ENCODE data around the gene HTR7. TPM values are rescaled to one million over a fixed set of nuclear protein-coding genes. Genes with fewer than 3 reads are reported as not detected.
"Not testable (repeated sequence)": the region's sequence is repeated elsewhere in the genome, so short reads cannot be mapped to it uniquely, and the experiment has no call there.

HTR7 gene
- total RNA-seq (2014; rRNA removed; shearing (Covaris generic)), result 1.0 and 1.2 TPM in 2 replicates
- 0.17 and 0.38 TPM in 2 replicates for polyA plus RNA-seq (2014; cell fraction: nucleus; rRNA removed)

GRCh38 chr10:90857635-90858460 lies at the start of gene HTR7:
HTR7 (minus strand) TSS chr10:90858039; CDS start chr10:90857671, 368 bp downstream.
- DNase-seq (ENCODE audit: extremely low read depth, low read depth), result peak; percentile 42

DNA sequence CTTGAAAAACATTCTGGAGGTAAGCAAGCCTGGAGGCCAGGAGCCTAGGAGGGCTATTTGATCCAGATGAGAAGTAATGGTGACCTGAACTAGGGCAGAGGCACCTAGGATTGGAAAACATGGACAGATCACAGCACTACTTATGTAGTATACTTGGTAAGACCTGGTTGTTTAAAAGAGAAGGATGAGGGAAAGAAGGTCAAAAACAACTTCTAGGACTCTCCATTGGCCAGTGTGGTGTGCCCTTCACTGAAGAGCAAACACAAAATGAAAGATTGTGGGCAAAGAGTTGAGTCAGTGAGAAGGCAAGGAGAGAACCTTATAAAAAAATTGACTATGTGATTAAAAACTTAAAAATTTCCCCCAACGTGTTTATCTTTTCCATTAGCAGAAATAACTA lies 48.8 kb upstream of the HTR7 start:
- no peak for DNase-seq (ENCODE audit: extremely low read depth, low read depth)

DNA sequence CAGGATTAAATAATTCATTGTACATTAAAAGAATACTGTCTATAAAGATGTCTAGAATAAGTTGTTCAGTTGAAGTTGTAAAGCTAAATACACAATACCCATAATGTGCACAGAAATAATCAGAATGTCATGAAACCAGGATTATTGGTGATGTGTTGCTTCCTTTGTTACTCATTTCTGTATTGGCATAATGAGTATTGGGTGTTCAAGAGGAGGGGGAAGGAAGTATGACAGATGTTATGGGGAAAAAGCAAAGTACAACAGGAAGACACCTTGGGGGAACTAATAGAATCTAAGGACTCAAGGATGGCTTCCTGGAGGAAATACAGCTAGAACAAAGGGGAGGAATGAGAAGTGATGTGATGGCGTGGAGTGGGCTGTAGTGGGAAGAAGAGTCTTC lies 48.1 kb upstream of the HTR7 start:
- DNase-seq (ENCODE audit: extremely low read depth, low read depth), result no peak

GRCh38 chr10:90896916-90897315 lies 39.1 kb upstream of the HTR7 start:
- DNase-seq (ENCODE audit: extremely low read depth, low read depth), result not testable (repeated sequence)

DNA sequence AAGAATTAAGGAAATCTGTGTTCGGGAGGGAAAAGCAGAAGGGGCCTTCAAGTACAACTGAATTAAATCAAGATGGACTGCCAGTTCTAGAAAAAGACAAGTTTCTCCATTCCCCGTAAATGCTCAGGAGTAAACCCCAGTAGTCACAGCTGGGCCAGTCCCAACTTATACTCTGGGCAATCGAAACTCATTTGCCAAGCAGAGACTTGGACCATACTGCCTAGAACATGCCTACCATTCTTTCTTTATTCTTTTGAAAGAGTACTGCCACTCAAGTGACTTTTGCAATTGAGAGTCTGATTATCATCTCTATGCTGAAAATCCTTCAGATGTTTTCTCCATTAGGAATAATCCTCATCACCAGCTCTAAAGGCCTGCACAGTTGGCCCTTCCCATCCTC lies 35.4 kb upstream of the HTR7 start:
- no peak for DNase-seq (ENCODE audit: extremely low read depth, low read depth)

DNA sequence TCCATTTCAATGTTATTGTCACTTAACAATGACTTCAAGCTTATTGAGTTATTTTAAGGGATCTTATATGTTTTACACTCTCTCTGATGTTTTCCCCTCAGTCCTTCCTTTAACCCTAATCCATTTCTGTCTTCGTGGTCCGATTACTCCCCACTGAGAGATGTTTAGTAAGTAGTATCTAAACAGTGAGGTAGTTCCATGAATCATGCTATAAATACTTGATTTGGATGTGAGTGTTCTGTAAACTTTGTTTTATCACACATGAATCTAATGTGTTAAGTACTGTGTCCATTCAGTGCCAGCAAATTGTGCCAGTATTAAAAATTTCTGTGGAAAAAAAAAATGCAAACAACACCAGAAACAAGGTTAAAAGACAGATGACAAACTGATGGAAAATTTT lies 32.5 kb upstream of the HTR7 start:
- DNase-seq (ENCODE audit: extremely low read depth, low read depth), result no peak

DNA sequence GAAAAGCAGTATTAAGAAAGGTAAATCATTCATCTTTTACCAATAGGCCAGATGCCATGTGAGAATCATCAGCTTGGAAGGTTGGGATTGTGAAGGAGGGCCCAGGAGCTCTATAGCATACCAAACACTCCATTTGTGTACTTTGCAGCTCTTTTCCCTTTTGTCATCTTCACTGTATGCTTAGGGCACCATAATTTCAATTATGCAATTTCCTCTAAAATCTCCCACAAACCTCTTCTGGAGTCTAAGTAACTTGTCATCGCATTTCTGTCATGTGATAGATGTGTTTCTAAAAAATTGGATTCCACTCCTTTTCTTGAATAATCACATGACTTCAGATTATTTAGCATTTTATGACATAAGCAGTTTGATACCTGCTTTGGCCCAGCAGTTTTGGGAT lies 31.8 kb upstream of the HTR7 start:
- no peak for DNase-seq (ENCODE audit: extremely low read depth, low read depth)

- DNase-seq (ENCODE audit: extremely low read depth, low read depth), result no peak
Measured at GRCh38 chr10:90888387-90888786, 30.5 kb upstream of the HTR7 start.

- DNase-seq (ENCODE audit: extremely low read depth, low read depth), result no peak
Measured at GRCh38 chr10:90887555-90887954, 29.7 kb upstream of the HTR7 start.

DNA sequence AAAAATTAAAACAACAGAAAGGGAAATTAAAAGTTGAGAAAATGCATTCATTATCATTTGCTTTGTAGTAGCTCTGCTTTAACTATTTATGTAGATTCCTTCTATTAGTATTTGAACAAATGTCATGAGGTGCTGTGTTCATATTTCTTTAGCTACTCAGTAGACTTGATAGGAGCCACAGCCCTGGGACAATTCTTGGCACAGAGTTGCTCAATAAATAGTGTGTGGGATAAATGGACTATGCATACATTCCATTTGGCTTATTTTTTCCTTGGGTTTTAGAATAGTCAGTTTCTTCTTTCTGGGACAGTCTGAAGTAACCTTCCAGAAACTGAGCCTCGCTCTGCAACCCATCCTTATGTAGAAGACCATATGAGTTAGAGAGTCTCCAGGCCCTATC lies 27.3 kb upstream of the HTR7 start:
- DNase-seq (ENCODE audit: extremely low read depth, low read depth), result no peak

DNA sequence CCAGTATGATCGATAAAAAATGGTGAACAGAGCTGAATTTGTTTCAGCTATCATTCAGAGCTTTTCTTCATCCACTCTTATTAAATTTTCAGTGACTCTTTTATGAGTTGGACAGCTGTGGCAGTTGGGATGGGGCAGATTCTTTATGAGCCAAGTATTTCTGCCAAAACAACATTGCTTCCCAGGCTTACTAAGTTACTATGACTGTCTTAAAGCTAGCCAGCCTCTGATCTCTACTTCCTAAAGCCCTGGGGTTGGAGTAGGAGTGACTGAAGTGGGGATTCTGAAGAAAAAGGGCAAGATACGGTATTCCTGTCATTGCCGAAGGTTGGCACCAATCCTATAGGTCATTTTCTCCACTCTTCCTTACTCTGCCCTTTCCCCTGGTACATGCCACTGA lies 26.6 kb upstream of the HTR7 start:
- no peak for DNase-seq (ENCODE audit: extremely low read depth, low read depth)

GRCh38 chr10:90880059-90880719 lies 22.4 kb upstream of the HTR7 start:
- peak; percentile 35 for DNase-seq (ENCODE audit: extremely low read depth, low read depth)

DNA sequence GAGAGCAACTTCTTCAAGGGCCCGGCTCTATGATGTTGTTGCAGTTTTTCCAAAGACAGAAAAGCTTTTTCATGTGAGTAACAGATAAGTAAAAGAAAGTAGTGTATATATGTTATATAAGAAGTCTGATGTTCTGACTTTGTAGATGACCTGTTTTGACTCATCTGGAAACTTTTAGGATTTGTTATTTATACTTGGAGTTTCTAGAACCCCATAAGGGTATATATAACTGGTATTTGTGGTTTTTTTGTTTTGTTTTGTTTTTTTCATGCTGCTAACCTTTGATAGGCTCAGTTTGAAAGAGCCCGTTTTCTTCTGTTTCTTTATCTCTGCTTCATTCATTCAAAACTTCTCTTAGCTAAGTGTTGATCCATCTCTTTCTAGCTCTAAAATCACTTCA lies 21.2 kb upstream of the HTR7 start:
- no peak for DNase-seq (ENCODE audit: extremely low read depth, low read depth)

DNA sequence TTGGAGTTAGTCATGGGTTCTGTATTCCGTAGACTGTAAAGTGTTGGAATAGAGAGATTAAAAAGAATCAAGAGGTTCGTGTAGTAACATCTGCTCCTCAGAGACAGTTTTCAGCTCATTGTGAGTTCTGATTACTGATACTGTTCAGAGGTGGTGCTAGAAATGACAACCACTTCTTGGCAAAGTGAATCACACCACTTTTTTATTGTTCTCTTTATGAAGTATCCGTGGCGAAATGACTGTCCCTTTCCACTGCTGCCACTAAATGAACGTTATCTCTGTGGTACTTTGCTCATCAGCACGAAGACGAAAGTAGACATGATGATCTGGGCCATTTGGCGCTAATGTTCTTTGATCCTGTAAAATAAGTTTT lies 14.8 kb upstream of the HTR7 start:
- no peak for DNase-seq (ENCODE audit: extremely low read depth, low read depth)

DNA sequence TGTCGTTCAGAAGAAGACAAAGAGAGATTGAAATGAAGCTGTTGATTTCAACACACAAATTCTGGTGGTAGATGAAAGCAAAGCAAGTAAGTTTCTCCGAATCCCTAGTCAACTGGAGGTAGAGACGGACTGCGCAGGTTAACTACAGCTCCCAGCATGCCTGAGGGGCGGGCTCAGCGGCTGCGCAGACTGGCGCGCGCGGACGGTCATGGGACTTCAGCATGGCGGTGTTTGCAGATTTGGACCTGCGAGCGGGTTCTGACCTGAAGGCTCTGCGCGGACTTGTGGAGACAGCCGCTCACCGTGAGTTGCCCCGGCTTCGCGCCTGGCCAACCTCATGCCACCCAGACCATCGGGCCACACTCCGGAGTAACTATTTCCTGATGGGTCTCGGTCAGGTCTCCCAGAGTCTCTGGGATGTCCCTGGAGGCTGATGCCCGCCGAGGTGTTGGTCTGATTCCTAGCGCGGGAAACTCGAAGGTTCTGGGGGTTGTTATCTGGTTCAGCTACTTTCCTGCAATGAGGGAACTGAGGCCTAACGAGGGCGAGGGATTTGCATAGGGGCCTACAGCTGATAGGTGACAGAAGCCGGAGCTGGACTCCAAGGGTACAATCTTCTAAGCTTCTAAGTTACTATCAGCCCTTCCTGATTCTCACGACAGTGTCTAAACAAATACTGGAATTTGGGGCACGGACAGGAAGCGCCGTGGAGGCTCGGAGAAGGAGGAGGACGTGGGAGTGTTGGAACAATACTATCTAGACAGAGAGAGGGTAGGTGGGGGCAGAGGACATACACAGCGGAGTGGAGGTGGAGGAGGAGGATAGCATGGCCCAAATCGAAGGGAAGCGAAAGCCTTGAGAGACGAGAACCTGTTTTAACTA lies 14.2 kb upstream of the HTR7 start, which contains the start of gene RPP30:
Gene RPP30 (plus strand): TSS at position 209 of the 882 bp plus-strand sequence. CDS start 13 bp downstream, at position 222.
- DNase-seq (ENCODE audit: extremely low read depth, low read depth), result peak; percentile 71

- peak; percentile 74 for DNase-seq (ENCODE audit: extremely low read depth, low read depth)
Measured at GRCh38 chr10:90871279-90871765, 13.5 kb upstream of the HTR7 start.

GRCh38 chr10:90866050-90866598 lies 8.3 kb upstream of the HTR7 start:
- DNase-seq (ENCODE audit: extremely low read depth, low read depth), result no peak

GRCh38 chr10:90865401-90865800 lies 7.6 kb upstream of the HTR7 start:
- DNase-seq (ENCODE audit: extremely low read depth, low read depth), result no peak

DNA sequence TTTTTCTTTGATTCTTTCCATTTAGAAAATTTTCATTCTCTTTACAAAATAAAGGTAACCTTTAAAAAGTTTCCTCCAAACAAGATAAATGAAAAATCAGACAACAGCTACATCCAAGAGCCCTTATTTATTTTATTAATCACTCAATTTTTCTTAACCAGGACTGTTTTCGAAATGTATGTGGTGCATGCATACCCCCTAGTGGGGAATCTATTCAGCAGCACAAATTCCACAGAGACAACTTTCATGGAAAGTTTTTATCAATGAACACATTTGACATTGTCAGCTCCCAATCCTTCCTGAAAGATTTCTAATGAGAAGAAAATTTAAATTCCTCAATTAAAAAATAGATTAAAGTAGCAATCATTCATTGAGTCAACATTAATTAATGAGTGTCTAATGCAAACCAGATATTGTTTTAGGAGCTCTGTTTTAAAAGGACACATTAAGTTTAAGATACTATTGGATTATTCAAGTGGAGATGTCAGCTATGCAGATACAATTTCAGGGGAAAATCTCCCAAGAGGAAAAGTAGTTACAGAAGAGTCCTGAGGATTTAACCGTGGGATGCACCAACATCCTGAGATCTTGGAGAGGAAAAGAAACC lies 5.2 kb upstream of the HTR7 start:
- peak; percentile 43 for DNase-seq (ENCODE audit: extremely low read depth, low read depth)

DNA sequence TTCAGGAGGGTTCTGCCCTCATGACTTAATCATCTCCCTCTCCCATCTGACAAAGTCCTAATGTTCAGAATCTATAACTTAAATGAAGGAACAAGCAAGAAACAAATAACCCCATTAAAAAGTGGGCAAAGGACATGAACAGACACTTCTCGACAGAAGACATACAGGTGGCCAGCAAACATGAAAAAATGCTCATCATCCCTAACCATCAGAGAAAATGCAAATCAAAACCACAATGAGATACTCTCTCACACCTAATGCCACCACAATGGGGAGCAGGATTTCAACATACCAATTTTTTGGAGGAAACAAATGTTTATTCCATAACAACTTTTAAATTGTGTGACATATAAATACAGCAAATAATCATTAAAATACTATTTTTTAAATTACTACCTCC lies 3.0 kb upstream of the HTR7 start:
- DNase-seq (ENCODE audit: extremely low read depth, low read depth), result no peak
